Muscle layer of colon (tissue), 2 donors: ENCODE data around the gene MX1.
"Not testable (repeated sequence)": the region's sequence is repeated elsewhere in the genome, so short reads cannot be mapped to it uniquely, and the experiment has no call there.

Experiments
- H3K27ac ChIP-seq: one replicate; pipeline ENCODE4 v1.7.0; 2013; ENCODE audit warnings: low read depth, mild to moderate bottlenecking, low read length, moderate library complexity
- H3K27me3 ChIP-seq, 2 donors: one replicate each; pipeline ENCODE4 v1.7.0; 2013; ENCODE audit warnings: low read length in 2 of 2, mild to moderate bottlenecking in 2 of 2; ENCODE audit not compliant: insufficient read depth in 2 of 2, control insufficient read depth in 1 of 2
- H3K36me3 ChIP-seq: one replicate; pipeline ENCODE4 v1.7.0; 2013; ENCODE audit warnings: mild to moderate bottlenecking, low read length; ENCODE audit not compliant: insufficient read depth
- H3K4me1 ChIP-seq: one replicate; pipeline ENCODE4 v1.7.0; 2013; ENCODE audit warnings: mild to moderate bottlenecking, low read length; ENCODE audit not compliant: insufficient read depth
- H3K4me3 ChIP-seq, 2 donors: one replicate each; pipeline ENCODE4 v1.7.0; 2013; ENCODE audit warnings: low read length in 2 of 2, low read depth in 1 of 2, mild to moderate bottlenecking in 1 of 2, moderate library complexity in 1 of 2
- H3K9ac ChIP-seq: one replicate; pipeline ENCODE4 v1.7.0; 2013; ENCODE audit warnings: low read length
- H3K9me3 ChIP-seq: one replicate; pipeline ENCODE4 v1.7.0; 2013; ENCODE audit warnings: mild to moderate bottlenecking, low read length
- donor health status: abdominal sarcoma.
- donor health status: Adenocarcinoma of cecum.

Gene MX1

DNA sequence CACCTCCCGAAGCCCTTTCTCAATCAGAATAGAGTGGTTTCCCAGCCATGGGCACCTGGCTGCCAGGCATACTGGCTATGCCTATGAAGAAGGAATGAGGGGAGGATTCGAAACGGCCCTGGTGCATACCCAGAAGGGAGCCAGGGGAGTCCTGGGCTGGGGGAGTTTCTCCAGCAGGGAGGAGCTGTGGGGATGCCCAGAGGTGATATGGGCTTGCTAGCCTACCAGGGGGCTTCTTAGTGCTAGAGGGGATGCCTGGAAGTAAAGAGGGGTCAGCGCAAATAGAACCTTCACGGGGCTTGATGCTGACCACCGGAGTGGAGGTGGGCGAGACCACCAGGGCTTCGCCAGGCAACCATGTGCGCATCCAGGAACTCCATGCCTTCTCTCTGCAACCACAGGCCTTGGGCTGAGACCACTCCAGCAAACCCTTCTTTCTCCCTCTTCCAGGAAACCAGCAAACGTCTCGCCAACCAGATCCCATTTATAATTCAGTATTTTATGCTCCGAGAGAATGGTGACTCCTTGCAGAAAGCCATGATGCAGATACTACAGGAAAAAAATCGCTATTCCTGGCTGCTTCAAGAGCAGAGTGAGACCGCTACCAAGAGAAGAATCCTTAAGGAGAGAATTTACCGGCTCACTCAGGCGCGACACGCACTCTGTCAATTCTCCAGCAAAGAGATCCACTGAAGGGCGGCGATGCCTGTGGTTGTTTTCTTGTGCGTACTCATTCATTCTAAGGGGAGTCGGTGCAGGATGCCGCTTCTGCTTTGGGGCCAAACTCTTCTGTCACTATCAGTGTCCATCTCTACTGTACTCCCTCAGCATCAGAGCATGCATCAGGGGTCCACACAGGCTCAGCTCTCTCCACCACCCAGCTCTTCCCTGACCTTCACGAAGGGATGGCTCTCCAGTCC lies 18.2 kb upstream of the MX1 start:
- no peaks in the 10 kb centered on the region for H3K4me1 ChIP-seq
- H3K9ac ChIP-seq: no peak overlapping the region
- no peak overlapping the region for H3K4me3 ChIP-seq
- peaks cover 7% of the 10 kb centered on the region for H3K36me3 ChIP-seq
- H3K27me3 ChIP-seq: no peaks in the 10 kb centered on the region
- H3K27ac ChIP-seq: no peak overlapping the region
- no peaks in the 10 kb centered on the region for H3K9me3 ChIP-seq

DNA sequence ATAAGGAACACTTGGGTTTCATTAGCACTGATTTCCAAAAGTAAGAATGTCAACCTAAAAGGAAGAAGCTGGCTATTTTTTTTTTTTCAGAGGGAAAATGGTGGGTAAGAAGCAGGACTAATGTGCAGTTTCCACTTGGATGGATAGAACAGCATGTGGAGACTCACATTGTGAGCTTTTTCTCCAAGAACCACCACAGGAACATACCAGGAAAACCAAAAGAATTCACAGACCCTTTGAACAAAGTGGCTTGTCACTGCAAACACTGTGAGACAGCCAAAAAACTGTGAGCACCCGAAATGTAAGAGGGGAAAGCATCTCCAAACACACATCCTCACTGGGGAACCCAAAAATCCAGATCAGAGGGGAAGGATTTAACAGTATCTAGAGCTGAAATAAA lies 15.7 kb upstream of the MX1 start:
- H3K27me3 ChIP-seq: no peaks in the 10 kb centered on the region
- no peak overlapping the region for H3K9ac ChIP-seq
- no peaks in the 10 kb centered on the region for H3K4me1 ChIP-seq
- H3K27ac ChIP-seq: no peak overlapping the region
- H3K9me3 ChIP-seq: no peaks in the 10 kb centered on the region
- H3K36me3 ChIP-seq: no peaks in the 10 kb centered on the region
- no peak overlapping the region for H3K4me3 ChIP-seq

- Histone ChIP-seq H3K27ac (no peak overlapping the region), H3K27me3 (no peaks in the 10 kb centered on the region), H3K36me3 (no peaks in the 10 kb centered on the region), H3K4me3 (no peak overlapping the region), H3K4me1 (no peaks in the 10 kb centered on the region), H3K9me3 (no peaks in the 10 kb centered on the region), H3K9ac (no peak overlapping the region)
Measured at GRCh38 chr21:41410767-41411448, 15.1 kb upstream of the MX1 start.

GRCh38 chr21:41411449-41412089 lies 14.5 kb upstream of the MX1 start:
- Histone ChIP-seq H3K9ac (no peak overlapping the region), H3K27me3 (no peaks in the 10 kb centered on the region), H3K27ac (no peak overlapping the region), H3K4me3 (no peak overlapping the region), H3K36me3 (no peaks in the 10 kb centered on the region), H3K9me3 (no peaks in the 10 kb centered on the region), H3K4me1 (no peaks in the 10 kb centered on the region)

GRCh38 chr21:41417505-41417904 lies 8.5 kb upstream of the MX1 start:
- H3K4me3 ChIP-seq, H3K4me1 ChIP-seq, H3K9ac ChIP-seq, H3K9me3 ChIP-seq, H3K27ac ChIP-seq, H3K27me3 ChIP-seq, H3K36me3 ChIP-seq: not testable (repeated sequence)

DNA sequence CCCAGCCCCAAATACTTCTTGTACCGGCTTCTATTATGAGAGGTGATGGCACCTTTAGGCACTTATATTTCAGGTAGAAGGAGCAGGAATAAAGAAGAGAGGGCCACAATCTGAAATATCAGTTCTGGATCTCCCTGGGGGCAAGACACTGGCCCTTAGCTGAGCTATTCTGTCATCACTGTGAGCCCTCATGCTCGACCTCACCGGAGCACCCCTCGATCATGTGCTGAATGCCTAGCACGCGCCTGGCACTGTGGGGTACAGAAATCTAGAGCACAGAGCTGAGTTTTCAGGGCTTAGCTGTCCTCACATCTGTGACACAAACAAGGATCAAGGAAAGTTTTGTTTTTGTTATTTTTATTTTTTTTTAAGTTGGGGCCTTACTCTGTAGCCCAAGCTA lies 7.6 kb upstream of the MX1 start:
- no peak overlapping the region for H3K27ac ChIP-seq
- H3K9me3 ChIP-seq: no peaks in the 10 kb centered on the region

DNA sequence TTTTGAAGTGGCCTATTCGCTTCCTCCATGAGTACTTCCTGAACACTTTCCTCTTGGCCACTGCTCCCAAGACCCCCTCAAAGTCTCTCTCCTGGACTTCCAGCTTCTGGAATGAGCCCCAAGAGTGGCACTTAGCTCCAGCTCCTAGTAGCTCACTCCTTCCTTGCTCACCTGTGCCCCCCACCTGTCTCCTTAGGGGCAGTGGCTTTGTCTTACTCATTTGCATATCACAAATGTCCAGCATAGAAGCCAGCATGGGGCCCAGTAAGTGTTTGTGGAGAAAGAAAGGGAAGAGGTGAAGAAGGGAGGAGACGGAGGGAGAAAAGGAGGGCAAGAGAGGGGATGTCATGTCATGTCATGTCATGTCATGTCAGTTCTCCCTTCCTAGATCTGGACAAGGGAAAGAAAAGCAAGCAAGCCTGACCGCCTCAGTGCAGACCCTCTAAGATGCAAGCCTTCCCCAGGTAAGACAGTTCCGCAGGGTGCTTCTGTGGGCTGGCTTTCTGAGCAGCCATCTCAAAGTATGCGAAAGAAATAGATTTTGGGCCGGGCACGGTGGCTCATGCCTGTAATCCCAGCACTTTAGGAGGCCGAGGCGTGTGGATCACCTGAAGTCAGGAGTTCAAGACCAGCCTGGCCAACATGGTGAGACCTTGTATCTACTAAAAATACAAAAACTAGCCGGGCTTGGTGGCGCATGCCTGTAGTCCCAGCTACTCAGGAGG lies 6.9 kb upstream of the MX1 start:
- Histone ChIP-seq H3K27me3 (no peaks in the 10 kb centered on the region), H3K9ac (no peak overlapping the region), H3K27ac (no peak overlapping the region), H3K4me3 (no peak overlapping the region), H3K36me3 (no peaks in the 10 kb centered on the region), H3K4me1 (peaks cover 3% of the 10 kb centered on the region), H3K9me3 (no peaks in the 10 kb centered on the region)

More for the DNA sequence above, 7.6 kb upstream of the MX1 start:
- Histone ChIP-seq H3K4me3 (no peak overlapping the region), H3K9ac (no peak overlapping the region), H3K27me3 (no peaks in the 10 kb centered on the region), H3K4me1 (peaks cover 3% of the 10 kb centered on the region), H3K36me3 (no peaks in the 10 kb centered on the region)

- H3K36me3 ChIP-seq: no peaks in the 10 kb centered on the region
- peaks cover 3% of the 10 kb centered on the region for H3K4me1 ChIP-seq
- no peaks in the 10 kb centered on the region for H3K27me3 ChIP-seq
- H3K9ac ChIP-seq: peak overlapping the region; percentile 65
- H3K4me3 ChIP-seq: peak overlapping the region; percentile 40 to 62
- H3K9me3 ChIP-seq: no peaks in the 10 kb centered on the region
- H3K27ac ChIP-seq: peak overlapping the region; percentile 74
Measured at GRCh38 chr21:41419921-41420862, 5.8 kb upstream of the MX1 start.

- Histone ChIP-seq H3K9ac (peak overlapping the region; percentile 65), H3K4me3 (peak overlapping the region in 1 of 2 donors; percentile 62), H3K27ac (peak overlapping the region; percentile 74)
- not testable (repeated sequence) for H3K36me3 ChIP-seq, H3K9me3 ChIP-seq, H3K4me1 ChIP-seq, H3K27me3 ChIP-seq
Measured at GRCh38 chr21:41420998-41421397, 5.0 kb upstream of the MX1 start.

DNA sequence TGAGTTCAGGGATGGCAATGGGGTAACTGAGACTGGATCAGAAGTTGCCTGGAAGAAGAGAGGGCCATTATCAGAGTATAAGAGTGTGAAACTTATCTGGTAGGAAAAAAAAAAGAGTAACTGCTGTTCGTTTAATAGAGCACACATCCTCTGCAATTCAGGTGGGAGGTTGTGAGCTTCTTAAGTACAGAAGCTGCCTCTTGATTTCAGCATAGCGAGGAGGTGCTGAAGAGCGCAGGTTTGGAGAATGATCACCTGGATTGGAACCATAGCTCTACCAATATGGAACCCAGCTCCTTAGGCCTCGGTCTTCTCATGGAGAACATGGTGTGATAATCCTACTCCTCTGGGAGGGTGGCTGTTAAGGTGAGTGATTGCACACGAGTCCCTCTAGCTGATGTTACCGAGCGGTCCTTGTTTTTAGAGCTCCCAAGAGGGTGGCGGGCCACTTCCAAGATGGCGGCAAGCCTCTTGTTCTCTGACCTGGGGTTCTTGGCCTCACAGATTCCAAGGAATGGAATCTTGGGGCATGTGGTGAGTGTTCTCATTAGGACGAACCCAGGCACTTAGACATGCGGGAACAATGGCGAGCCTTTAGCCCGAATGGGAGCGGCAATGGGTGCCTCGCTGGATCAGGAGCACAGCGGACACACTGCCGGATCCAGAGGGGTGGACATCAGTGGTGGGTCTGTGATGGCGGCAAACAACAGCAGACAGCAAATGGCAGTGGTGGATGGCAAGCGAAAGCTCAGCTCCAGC lies 3.3 kb upstream of the MX1 start:
- Histone ChIP-seq H3K27ac (no peak overlapping the region), H3K4me3 (no peak overlapping the region), H3K27me3 (no peaks in the 10 kb centered on the region), H3K36me3 (no peaks in the 10 kb centered on the region), H3K9me3 (no peaks in the 10 kb centered on the region), H3K4me1 (peaks cover 3% of the 10 kb centered on the region), H3K9ac (no peak overlapping the region)
